ENCODE measurements around the gene FAM24B.

FAM24B gene

DNA sequence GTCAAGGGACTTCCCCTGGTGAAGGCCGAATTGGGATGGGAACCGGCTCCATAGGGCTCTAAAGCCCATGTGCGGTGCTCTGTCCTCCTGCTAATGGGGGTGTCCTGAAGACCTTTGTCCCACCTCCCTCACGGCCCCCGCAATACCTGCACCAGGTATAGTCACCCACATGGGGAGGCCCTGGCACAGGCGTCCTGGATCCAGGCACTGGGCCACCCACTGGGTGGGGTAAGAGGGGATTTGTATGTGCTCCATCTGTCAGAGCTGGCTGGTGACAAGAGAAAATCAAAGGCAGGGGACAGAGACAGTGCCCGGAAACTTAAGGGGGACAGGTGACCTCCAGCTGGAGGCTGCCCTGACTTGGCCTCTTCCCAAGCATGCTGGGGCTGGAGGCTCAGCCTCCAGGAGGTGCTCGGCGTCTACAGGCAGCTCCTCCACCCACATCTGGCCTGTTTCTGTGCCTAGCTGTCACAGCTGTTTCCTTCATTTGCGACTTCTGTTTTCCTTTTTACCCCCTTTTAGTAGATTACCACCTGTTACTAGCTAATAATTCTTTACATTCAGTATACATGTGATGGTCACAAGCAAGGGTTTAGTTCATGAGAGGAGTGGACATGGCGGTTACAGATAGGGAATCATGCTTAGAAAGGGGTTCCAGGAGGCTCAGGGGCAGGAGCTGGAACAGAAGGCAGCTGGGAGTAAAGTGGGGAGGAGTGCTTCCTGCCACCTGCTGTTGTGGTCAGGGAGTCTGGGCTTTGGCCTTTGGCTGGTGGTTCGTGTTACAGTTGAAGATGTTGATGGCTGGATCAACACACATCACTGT is 31.4 kb downstream of the FAM24B start:
- TF ChIP-seq POLR2A (IDR thresholded peaks at IDR 0.05; ENCODE audit: extremely low read depth, insufficient read length) (no peak), MYC (IDR thresholded peaks at IDR 0.05; ENCODE audit: low read depth, low read length) (no peak), MAX (IDR thresholded peaks at IDR 0.05; ENCODE audit: low read depth, low read length) (no peak)
- peak; percentile 44 for DNase-seq (ENCODE audit: low read depth)
- H3K4me3 ChIP-seq (ENCODE audit: low read depth, low read length), result no peak overlapping the region

DNA sequence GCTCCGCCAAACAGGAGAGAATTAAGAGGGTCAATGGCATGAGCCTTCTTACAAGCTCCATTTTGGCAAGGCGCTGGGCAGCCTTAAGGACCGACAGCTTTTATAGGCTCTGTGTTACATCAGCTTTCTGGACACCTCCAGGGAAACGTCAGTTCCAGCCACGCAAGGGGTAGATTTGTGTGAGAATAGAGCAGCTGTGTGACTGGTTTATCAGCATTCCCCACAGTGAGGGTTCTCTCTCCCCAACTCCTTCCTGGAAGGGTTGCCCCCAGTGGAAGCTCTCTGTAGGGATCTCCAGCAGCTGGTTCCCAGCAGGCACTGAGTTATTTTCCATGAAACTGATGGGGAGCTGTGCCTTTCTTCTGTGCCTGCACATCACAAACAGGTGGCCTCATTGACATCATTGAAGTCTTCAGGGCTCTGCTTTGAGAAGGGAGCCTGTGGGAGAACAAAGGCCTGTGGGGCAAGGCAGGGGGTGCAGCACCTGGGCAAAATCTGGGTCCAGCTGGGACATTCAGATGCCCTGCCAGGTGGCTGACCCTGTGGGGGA is 33.5 kb downstream of the FAM24B start, which contains the start of gene CUZD1:
TSS of gene CUZD1 (minus strand) at position 75 of the 550 bp plus-strand sequence. CDS start at position 61, 14 bp downstream.
- no peak for DNase-seq (ENCODE audit: low read depth)
- no peak within 1 kb of the TSS for H3K4me3 ChIP-seq (ENCODE audit: low read depth, low read length)
- TF ChIP-seq MAX (IDR thresholded peaks at IDR 0.05; ENCODE audit: low read depth, low read length), result no peak
- TF ChIP-seq, protein P1, sequence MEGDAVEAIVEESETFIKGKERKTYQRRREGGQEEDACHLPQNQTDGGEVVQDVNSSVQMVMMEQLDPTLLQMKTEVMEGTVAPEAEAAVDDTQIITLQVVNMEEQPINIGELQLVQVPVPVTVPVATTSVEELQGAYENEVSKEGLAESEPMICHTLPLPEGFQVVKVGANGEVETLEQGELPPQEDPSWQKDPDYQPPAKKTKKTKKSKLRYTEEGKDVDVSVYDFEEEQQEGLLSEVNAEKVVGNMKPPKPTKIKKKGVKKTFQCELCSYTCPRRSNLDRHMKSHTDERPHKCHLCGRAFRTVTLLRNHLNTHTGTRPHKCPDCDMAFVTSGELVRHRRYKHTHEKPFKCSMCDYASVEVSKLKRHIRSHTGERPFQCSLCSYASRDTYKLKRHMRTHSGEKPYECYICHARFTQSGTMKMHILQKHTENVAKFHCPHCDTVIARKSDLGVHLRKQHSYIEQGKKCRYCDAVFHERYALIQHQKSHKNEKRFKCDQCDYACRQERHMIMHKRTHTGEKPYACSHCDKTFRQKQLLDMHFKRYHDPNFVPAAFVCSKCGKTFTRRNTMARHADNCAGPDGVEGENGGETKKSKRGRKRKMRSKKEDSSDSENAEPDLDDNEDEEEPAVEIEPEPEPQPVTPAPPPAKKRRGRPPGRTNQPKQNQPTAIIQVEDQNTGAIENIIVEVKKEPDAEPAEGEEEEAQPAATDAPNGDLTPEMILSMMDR (IDR thresholded peaks at IDR 0.05; ENCODE audit: low read depth, low read length), result no peak
- no peak for TF ChIP-seq MYC (IDR thresholded peaks at IDR 0.05; ENCODE audit: low read depth, low read length)
- no peak for TF ChIP-seq POLR2A (IDR thresholded peaks at IDR 0.05; ENCODE audit: extremely low read depth, insufficient read length)

GRCh38 chr10:122844146-122844545 is 35.2 kb downstream of the FAM24B start:
- TF ChIP-seq MAX (IDR thresholded peaks at IDR 0.05; ENCODE audit: low read depth, low read length), result no peak
- TF ChIP-seq MYC (IDR thresholded peaks at IDR 0.05; ENCODE audit: low read depth, low read length), result no peak
- no peak for TF ChIP-seq POLR2A (IDR thresholded peaks at IDR 0.05; ENCODE audit: extremely low read depth, insufficient read length)
- TF ChIP-seq, protein P1 (IDR thresholded peaks at IDR 0.05; ENCODE audit: low read depth, low read length), result no peak
- no peak overlapping the region for H3K4me3 ChIP-seq (ENCODE audit: low read depth, low read length)
- DNase-seq (ENCODE audit: low read depth), result no peak

- TF ChIP-seq, protein P1 (IDR thresholded peaks at IDR 0.05; ENCODE audit: low read depth, low read length), result no peak
- TF ChIP-seq MYC (IDR thresholded peaks at IDR 0.05; ENCODE audit: low read depth, low read length) (no peak), POLR2A (IDR thresholded peaks at IDR 0.05; ENCODE audit: extremely low read depth, insufficient read length) (no peak), MAX (IDR thresholded peaks at IDR 0.05; ENCODE audit: low read depth, low read length) (no peak)
- no peak for DNase-seq (ENCODE audit: low read depth)
- H3K4me3 ChIP-seq (ENCODE audit: low read depth, low read length), result no peak overlapping the region
Observed at GRCh38 chr10:122841569-122841968, 37.8 kb downstream of the FAM24B start.

GRCh38 chr10:122839505-122839904 is 39.9 kb downstream of the FAM24B start:
- DNase-seq (ENCODE audit: low read depth), result no peak
- no peak overlapping the region for H3K4me3 ChIP-seq (ENCODE audit: low read depth, low read length)
- TF ChIP-seq MYC (IDR thresholded peaks at IDR 0.05; ENCODE audit: low read depth, low read length) (no peak), POLR2A (IDR thresholded peaks at IDR 0.05; ENCODE audit: extremely low read depth, insufficient read length) (no peak), MAX (IDR thresholded peaks at IDR 0.05; ENCODE audit: low read depth, low read length) (no peak)
- TF ChIP-seq, protein P1 (IDR thresholded peaks at IDR 0.05; ENCODE audit: low read depth, low read length), result no peak

DNA sequence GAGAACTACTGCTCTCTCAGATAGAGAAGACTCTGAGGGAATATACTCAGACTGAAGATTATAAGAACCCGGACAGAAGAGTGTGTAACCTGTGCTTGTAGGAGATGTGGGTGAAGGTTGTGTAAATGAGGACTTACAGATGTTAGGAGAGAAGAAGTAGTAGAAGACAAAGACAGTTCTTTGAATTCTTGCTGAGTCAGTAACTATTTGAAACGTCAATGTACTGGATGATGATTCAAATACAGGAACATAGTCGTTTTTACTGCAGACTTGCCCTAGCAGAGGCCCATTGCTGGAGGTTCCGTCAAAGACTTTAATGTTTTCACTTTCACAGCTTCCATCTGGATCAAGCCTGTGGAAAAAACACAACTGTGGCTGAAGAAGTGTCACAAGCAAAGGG is 40.5 kb downstream of the FAM24B start:
- TF ChIP-seq MYC (IDR thresholded peaks at IDR 0.05; ENCODE audit: low read depth, low read length), result no peak
- no peak for DNase-seq (ENCODE audit: low read depth)
- no peak overlapping the region for H3K4me3 ChIP-seq (ENCODE audit: low read depth, low read length)
